ENCODE measurements around the gene POLR1E.
"Not testable (repeated sequence)": the region's sequence is repeated elsewhere in the genome, so short reads cannot be mapped to it uniquely, and the experiment has no call there.

The POLR1E gene

DNA sequence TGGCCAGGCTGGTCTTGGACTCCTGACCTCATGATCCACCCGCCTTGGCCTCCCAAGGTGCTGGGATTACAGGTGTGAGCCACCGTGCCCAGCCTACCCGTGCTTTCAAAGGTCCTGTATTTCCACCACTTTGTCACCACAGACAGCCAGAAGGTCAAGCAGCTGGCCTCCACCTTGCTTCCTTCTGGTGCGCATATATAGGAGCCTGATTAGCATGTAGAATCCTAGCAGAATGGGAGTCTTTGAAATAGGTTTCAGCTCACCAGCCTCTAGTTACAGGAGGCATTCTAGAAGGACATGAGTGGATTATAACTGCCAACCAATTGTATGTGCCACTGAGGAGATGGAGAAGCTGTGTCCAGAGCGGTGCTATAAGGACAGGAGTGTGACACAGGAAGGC, 18.9 kb downstream of the POLR1E start:
- no peak for DNase-seq

DNA sequence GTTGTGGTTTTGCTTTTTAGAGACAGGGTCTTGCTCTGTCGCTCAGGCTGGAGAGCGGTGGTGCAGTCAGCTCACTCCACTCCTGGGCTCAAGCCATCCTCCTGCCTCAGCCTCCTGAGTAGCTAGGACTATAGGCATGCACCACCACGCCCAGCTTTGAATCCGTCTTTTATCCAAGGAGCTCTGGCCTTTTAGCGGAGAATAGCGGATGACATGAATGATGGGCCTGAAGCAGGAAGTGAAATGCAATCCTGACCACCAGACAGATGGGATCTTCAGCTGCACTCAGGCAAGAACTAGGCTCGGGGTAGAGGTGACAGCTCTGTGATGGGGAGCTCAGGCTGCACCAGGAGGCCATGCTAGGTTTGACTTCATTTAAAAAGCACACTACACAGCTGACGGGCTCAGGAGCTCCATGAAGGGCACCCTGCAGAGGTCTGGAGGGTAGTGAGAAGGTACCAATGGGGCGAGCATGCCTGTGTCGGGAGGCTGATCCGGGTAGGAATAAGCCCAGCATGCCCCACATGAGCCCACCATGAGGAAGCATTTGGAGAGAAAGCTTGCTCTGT, 21.9 kb downstream of the POLR1E start:
- DNase-seq: no peak

DNA sequence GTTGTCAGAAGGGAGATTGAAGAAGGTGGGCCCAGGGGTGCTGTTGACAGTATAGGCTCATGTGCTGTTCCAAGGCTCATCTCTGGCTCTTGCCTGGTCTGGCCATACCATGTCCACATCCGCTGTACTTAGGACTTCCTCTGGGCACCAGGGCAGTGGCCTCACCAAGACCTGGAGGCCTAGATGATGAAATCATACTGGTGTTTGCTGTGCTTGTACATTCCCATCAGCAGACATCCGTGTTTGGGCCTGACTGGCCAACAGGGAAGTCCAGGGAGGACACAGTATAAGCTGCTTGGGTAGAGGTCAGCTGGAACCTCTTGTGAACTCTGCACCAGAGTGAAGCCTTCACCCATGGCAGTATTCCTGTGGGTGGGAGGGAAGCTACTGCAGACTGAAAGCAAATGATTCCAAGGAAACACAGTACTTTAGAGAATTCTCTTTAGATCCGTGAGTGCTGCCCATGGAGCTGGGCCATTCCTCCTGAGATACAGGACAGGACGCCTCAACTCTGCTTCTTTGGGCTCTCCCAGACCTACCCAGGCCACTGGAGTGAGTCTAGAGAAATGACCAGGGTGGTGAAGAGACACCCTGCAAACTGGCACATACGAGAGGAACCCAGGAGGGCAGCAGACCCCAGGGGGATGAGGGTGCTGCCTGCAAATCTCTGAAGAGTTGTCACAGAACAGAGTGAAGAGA, 22.5 kb downstream of the POLR1E start:
- no peak for DNase-seq

DNA sequence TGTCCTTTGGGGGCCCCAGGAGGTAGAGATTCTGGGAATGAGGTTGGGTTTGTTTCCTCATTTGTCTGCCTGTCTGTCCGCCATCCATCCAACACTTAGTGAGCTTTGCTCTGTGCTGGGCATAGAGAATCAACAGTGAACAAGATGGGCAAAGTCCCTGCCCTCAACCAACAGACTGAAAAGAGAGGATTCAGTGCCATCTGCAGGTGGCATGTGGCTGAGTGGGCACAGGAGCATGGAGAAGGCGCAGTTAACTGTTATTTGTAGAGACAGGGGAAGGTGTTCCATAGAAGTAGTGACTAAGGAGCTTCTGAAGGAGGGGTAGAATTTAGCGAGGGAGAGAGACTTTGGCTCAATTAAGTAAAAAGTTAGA, 23.1 kb downstream of the POLR1E start:
- DNase-seq: no peak

DNA sequence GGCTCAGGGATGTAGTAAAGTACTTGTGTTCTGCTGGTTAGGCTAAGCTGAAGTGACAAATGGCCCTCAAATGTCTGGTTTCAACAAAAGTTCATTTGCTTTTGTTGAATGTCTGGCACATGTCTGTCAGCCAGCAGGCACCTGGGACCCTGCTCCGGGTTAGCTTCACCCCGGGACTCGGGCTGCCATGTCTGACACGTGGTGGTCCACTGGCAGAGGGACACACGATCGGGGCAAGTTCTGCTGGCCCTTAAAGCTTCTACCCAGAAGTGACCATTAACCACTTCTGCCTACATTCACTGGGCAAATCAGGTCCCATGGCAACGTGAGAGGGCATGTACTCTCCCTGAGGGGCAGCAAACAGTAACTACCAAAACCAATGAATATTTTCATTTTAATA, 23.8 kb downstream of the POLR1E start:
- DNase-seq: no peak

DNA sequence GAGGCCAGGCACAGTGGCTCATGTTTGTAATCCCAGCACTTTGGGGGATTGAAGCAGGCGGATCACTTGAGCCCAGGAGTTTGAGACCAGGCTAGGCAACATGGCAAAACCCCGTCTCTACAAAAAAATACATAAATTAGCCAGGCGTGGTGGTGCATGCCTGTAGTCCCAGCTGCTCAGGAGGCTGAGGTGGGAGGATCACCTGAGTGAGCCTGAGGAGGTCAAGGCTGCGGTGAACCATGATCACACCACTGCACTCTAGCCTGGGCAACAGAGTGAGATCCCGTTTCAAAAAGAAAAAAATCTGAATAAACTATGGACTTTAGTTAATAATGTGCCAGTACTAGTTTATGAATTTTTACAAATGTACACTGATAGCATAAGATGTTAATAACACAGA, 24.3 kb downstream of the POLR1E start:
- DNase-seq: not testable (repeated sequence)

DNA sequence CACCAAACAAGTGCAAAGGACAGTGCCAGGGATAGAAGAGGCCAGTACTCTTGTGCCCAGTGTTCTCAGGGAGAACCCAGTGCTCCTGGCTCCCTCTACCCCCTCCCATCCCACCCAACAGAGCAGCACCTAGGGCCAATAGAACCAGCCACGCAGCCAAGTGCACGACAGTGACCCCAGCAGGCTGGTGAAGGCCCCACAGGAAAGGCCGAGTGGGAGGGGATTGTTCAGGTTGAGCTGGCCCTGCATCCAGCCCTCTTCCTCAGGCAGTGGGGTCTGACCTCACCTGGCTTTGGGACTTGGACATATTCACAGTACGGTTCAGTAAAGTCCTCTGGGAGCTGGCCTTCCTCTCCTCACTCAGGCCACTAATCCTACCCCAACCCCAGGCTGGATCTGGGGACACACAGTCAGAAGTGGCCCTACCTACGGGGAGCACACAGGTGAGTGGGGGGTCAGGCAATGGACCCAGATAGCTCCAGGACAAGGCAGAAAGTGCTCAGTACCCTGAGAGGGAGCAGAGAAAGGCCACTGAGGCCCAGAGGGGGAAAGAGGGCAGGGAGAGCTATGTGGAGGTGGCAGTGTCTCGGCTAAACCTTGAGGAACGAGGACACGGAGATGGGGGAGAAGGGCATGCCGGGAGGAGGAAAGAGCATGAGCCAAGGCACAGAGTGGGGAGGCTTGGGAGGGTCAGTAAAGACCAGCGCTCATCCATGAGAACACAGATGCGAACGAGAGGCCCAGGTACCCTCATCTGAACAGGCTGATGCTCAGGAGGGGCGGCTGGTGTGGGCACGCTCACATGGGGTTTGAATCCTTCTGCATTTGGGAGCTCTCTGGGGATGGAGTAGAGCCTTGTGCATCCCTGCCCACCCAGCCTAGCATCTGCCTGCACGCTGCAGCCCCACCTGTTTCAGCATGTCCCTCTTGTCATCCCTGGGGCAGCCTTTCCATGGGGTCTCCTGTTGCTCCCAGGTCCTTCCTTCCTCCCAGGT, 25.6 kb downstream of the POLR1E start:
- DNase-seq: no peak

DNA sequence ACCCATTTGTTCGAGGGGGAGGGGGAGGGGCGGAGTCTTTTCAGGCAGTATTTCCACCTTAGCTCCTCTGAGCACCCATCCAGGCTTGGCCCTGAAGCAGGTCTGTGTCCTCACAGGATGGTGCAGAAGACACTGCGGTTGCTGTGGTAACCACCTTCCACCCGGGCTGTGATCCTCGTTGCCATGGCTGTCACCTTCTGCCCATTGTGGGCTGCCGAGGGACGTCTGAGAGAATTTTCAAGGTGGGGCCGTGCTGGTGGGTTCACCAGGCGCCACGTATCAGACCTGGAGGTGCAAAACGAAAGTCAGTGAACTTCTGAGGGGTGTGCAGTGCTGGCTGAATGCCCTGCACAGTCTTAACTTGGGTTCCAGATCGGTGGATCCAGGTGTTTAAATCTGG, 26.7 kb downstream of the POLR1E start:
- DNase-seq: no peak

DNA sequence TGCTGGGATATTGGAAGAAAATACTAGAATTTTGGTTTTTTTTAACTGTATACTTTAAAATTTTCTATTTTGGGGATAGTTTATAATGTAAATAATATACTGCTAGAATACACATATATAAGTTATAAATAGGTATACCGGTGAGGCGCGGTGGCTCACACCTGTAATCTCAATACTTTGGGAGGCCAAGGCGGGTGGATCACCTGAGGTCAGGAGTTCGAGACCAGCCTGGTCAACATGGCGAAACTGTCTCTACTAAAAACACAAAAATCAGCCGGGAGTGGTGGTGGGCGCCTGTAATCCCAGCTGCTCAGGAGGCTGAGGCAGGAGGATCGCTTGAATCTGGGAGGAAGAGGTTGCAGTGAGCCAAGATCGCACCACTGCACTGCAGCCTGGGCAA, 28.7 kb downstream of the POLR1E start:
- not testable (repeated sequence) for DNase-seq

DNA sequence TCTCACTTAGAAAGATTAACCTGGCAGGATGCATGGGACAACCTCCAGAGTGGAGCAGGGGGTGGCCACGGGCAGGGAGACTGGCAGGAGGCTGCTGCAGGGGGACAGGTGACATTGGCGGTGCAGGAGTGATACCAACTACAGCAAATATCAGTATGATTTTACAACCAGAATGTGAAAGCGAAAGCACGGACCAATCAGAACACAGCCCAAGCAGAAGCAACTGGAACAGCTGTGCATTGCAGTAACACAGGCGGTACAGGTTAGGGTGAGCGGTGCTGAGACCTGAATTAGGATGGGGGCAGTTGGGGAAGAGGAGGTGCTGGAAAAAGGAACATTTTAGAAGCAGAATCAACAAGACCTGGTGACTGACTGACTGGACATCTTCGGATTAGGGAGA, 29.3 kb downstream of the POLR1E start:
- no peak for DNase-seq

DNA sequence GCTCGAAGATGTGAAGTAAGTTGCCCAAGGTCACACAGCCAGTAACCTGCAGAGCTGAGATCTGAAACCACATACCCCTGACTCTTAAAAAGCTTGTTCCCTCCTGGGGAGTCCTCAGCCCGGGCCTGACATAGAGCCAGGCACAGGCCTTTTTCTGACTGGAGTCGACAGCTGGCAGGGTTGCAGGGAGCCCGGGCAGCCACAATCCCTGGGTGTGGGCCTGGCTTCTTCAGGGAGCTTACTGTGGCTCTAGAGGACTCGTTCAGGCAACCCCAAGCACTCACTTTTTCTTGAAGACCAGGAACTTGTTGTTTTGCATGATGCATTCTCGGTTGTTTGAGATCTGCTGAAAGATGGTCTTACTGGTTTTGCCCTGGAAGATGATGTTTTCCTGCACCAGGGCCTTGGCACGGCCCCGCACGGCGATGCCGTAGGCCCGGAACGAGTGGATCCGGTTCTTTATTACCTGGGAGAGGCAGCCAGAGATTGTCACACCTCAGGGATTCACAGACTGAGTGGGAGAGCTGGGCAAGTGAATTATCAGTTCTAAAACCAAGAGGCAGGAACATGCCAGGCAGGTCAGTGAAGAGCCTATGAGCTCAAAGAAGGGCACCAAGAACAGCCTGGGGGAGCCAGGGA, 30.0 kb downstream of the POLR1E start:
- no peak for DNase-seq

DNA sequence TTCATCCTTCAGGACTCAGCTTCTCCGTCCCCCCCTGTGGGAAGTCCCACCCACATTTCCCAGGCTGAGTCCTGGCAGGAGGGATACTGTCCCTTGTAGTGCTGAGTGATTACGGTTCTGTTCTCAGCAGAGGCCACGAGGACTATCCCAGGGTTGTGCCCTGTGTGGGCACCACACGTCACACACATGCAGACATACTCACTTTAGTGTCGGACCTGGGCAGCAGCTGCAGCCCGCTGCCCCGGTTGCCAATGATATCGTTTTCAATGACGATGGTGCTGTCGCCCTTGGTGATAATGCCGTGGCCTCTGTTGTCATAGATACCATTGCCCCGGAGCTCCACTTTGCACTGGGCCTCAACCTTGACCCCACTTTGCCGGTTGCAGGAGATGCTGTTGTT, 32.2 kb downstream of the POLR1E start:
- no peak for DNase-seq

DNA sequence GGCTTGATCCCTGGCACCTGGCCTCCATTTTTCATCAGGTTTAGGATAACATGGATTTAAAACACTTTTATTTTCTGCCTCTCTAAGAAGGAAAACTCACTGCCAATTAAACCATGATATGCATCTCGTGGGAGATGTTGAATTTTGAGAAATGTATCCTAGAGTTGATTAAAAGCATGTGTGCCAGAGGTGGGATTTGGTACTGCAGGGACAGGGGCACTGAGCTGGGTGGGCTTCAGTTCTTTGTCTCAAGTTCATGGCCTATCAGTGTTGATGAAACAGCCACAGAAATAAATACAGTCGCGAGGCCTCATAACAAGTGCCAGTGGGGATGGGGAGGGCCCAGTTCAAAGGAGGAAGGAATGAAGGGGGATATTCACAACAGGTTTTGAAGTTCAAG, 34.9 kb downstream of the POLR1E start:
- no peak for DNase-seq

DNA sequence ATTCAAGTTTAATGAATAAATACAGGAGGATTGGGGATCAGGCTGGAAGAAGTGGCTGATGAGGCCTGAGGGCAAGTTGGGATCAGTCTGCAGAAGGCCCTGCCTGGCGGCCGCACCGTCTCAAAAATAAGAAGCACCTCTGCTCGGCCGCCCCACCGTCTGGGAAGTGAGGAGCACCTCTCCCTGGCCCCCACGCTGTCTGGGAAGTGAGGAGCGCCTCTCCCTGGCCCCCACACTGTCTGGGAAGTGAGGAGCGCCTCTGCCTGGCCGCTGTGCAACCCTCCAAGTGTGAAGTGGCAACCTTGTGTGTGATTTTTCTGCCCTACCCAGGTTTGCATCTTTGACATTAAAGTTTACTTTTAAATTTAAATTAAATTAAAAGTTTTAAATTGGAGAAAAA, 35.4 kb downstream of the POLR1E start:
- DNase-seq: no peak

DNA sequence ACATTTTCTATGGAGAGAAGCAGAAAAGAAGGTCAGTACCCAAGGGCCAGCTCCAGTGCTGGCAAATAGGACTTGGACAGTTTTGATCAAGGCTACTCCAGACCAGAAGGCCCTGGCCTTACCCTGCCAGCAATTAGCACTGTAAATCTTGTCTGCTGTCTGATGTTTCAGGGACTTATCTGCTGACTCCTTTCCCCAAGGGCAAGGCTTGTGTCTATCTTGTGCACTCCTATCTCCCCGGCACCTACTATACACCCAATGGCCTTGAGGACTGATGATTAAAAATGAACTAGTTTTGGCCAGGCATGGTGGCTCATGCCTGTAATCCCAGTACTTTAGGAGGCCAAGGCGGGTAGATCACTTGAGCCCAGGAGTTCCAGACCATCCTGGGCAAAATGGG, 37.2 kb downstream of the POLR1E start:
- DNase-seq: no peak

DNA sequence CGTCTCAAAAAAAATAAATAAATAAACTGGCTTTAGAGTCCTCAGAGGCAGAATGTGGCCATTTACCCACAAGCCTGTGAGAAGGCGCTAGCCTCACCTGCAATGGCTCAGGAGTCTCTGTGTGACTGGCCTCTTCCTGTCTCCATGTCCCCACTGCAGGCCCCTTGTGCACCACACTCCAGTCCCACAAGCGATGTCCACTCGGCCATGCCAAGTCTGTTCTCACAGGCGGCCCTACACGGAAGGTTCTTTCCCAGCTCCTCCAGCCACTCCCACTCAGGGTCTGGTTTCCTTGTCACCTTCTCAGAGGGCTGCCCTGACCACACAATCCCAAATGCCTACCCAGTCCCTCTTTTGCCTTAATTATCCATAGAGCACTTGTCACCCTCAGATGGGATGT, 38.2 kb downstream of the POLR1E start:
- DNase-seq: no peak

DNA sequence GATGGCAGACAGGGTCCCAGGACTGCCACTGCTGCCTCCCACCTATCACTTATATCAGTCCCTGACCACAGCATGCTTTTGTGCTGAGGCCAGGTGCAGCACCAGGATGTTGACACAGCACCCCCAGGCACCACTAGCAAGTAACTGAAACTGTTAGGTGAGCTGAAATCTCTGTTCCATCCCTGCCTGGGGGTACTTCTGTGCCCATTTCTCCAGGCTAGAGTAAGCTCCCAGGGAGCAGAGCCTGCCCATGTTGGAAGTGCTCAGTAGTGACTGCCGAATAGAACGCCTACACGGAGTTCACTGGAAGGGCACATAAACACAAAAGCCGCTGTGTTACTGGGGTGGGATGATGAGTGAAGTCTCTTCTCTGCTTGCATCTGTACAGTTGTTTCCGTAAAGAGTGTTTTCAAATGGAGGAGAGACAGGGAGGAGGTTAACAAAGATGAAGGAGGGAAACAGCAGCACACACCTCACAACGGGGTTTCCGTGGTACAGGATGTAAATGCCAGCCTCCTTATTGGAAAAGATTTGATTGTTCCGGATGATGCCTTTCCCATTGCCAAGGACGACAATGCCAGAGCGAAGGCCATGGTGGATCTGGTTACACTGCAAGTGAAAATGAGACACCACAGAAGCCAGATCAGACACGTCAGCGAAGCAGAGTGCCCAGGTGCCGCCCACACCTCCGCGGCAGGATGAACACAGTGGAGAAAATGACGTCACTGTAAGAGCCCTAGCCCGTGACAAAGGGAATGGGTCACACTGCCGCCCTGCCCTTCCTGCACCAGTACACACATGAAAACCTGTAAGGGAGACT, 43.1 kb downstream of the POLR1E start:
- DNase-seq: no peak

DNA sequence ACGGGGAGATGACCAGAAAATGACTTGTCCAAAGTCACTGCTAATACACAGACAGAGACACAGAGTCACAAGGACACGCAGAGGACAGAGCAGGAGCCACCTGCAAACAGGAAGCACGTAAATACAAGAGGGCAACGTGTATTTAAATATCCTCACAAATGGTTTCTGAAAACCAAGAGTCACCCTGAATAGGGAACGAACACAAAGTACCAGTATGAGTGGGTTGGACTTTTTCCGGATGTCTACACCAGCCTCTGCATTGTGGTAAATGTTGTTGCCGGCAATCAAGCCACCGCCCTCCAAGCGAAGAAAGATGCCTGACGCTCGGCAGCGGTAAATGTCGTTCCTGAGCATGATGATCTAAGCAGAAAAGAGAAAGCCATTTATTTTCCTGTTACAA, 46.0 kb downstream of the POLR1E start:
- DNase-seq: no peak

DNA sequence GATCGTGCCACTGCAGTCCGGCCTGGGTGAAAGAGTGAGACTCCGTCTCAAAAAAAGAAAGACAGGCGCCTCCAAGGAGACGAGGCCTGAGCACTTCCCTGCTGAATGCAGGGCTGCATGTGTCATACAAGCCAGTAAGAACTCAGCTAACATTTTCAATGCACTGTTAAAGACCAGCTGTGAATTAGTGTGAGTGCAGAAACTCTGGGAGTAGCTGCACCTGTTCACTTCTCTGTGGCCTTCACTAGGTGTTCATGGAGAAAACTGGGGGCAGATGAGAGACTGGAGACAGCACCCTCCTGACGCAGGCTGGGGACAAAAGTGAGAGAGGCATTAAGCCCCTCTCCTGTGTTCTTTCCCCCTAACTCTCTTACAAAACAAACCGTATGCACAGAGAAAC, 48.7 kb downstream of the POLR1E start:
- no peak for DNase-seq

DNA sequence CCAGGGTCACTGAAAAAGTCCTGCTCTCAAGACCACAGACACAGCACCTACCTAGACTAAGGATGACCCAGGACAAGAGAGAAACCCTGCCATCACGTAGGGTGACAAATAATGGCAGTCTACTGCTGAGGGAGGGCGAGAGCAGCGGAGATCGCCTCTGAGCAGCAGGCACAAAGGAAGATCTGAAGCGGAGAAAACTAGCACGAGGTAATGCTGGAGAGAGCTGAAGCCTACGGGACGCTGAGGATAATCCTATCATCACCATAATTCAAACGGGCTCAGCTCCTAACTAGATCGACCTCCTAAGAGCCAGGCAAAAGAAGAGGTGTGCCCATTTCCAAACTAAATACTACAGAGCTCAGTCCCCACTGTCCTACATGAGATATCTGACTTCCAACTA, 49.2 kb downstream of the POLR1E start:
- no peak for DNase-seq

DNA sequence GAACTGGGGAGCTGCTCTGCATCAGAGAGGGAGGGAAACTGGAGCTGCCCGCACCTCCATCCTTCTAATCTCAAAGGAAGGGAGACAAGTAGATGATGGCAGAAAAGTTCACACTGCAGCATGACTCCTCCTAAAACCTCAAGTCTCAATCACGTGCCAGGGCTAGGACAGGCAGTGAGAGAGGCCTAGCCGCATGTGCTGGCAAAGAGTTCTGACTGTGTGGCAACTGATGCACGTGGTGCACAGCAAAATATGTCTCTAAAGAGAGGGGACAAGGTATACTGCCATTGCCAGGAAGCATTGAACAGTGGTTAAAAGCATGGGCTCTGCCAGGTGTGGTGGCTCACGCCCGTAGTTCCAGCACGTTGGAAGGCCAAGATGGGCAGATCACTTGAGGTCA, 52.4 kb downstream of the POLR1E start:
- DNase-seq: no peak

DNA sequence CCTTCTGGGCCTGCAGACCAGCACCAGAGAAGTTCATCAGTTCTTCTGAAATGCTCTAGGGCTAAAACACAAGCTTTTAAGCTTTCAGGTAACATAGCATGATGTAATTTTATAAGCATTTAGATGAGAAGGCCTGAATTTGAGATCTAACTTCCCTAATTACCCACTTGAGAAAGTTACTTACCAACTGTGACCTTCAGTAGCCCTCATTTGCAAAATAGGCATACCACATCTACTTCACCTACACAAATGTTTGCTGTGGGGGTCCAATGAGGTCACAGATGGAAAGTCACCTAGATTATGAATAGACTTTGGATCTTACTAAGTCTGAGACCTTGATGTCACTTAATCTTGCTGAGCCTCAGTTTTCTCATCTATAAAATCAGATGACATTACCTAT, 53.9 kb downstream of the POLR1E start:
- no peak for DNase-seq

DNA sequence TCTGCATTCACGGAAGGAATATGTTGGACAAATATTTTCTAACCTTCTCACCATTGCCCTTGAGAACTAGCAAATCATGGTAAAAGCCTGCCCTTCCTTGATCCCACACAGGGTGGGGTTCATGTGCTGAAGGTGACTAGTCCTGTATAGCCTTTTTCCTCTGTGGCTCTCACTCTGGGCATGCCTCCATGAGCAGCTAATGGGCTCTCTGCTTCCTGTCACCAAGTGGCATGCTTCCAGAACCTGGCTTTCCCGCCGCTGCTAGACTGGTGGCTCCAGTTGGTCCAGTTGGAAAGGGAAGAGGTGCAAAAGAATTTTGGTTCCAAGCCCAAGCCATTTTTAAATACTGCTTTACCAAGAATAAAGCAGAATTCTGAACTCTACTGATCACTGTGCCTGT, 54.9 kb downstream of the POLR1E start:
- no peak for DNase-seq

Data from NCI-H1048 (cell line).